ENCODE measurements around the gene ATXN7.

The ATXN7 gene

DNA sequence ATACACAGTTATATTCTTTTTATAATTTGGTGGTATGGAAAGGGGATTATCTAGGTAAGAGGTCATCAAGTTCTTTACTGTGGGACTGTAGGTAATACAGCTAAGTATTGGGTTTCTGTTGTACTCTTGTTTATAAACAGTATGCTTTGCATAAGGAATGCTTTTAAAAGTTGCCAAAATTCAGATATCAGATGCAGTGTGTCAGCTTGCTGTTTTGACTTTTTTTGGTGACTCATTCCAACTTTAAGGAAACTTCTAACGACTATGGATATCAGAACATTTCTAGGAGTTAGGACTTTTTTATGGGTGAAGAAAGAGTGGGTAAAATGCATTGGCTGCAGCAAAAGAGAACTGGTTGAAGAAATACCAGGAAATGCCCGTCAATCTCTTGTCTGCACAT is 45.8 kb downstream of the ATXN7 start:
- no peak for DNase-seq

DNA sequence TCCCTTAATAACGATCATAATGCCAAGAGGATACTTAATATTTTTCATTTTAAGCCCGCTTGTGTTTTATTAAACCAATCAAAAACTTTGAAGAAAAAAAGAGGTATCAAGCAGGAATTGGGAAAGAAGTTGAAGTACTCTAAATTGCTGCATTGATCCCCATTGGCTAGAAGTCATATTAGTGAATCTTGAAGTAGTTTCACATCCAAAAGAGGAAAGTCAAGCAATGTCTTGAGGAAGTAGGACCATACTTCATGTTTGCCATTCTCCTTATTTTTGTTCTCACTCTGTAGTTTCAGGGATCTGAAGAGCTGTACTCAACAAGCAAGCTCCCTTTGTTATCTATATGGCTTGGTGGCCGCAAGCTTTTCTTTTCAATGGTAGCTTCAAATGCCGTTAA is 46.3 kb downstream of the ATXN7 start:
- no peak for DNase-seq

DNA sequence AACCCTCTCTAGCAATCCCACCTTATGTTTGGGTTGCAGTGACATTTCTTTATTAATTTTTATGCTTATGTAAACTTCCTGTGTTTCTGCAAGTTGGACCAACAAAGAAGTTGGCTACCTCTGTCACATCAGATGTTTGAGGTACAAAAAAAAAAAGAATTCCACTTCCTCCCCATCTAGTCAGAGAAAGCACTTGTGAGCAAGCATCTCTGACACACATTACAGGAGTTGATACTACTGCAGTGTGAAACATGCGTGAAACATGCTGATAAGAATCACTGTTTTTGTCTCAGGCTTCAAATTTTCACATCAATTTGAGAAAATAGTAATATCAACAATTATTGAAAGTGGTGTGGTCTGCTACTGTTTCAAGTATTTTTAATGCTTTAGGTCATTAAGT is 47.2 kb downstream of the ATXN7 start:
- DNase-seq, result no peak

DNA sequence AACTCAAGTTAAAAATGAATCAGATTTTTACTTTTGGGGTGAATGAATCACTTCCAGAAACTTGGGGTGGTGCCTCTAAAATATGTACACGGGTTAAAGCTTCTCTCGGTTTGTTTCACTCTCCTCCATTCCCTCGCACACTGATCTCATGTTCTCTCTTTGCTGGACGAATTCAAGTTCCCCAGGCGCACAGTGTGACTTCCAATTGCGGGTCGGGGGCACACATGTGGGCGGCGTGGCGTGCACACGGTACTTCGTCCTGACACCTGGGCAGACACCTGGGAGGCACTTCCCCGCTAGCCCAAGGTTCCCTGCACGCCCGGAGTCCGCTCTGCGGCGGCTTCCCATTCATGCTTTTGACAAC is 47.8 kb downstream of the ATXN7 start:
- no peak for DNase-seq

DNA sequence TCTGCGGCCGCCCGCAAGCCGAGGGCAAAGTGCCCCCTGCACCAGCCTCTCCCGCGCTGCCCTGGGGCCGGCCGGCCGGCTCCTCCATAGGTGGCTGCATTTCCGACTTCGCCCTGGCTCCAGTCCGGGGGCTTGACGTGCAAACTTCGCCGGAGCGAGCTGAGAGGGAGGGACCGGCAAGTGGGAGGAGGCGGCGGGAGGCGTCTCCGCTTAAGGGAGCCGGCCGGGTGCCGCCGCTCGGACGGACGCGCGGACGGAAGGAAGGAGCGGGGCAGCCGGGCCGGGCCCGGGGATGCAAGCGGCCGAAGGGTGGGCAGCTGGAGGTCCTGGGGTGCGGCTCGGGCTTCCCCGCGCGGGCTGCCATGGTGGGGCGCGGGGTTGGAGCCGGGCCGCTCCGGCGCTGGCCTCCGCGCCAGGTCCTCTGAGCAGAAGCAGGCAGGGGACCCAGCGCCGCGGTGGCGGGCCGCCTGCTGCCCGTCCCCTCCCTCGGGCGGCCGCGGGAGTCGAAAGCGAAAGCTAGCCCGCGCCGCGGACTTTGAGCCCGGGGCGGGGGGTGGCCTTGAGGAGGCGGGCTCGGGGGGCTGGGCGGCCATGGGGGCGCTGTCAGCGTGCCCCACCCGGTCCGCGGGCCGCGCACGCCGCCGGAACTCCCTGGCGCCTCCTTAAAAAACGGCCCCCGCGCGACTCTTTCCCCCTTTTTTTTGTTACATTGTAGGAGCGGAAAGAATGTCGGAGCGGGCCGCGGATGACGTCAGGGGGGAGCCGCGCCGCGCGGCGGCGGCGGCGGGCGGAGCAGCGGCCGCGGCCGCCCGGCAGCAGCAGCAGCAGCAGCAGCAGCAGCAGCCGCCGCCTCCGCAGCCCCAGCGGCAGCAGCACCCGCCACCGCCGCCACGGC is 48.5 kb downstream of the ATXN7 start, which contains the start of gene SCAANT1:
SCAANT1 (minus strand) TSS at position 511 of the 895 bp plus-strand sequence.
- DNase-seq, result peak; percentile 89

DNA sequence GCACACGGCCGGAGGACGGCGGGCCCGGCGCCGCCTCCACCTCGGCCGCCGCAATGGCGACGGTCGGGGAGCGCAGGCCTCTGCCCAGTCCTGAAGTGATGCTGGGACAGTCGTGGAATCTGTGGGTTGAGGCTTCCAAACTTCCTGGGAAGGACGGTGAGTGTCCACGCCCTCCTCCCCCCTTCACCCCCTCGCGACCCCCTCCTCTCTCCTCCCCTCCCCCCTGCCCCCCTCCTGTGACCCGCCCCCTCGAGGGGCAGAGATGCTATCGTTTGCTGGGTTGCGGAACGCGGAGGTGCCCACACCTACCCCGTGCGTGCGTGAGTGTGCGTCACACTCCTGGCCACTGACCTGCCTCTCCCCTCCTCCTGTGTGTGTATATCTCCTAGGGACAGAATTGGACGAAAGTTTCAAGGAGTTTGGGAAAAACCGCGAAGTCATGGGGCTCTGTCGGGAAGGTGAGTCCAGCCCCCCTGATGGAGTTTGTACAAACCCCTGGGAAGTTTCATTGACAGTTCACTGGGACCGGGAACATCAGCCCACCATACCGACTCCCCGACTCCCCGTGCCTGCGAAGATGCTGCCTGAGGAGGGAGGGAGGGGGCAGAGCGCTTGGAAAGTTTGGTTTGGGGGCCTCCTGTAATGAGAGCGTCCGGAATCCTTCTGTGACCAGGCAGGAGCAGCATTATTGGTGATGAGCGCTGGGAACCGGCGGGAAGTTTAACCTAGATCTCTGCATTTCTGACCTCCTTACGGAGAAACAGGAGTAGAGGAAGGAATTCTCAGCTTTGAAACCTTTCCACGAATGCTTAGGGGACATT is 49.3 kb downstream of the ATXN7 start:
- peak; percentile 31 for DNase-seq

DNA sequence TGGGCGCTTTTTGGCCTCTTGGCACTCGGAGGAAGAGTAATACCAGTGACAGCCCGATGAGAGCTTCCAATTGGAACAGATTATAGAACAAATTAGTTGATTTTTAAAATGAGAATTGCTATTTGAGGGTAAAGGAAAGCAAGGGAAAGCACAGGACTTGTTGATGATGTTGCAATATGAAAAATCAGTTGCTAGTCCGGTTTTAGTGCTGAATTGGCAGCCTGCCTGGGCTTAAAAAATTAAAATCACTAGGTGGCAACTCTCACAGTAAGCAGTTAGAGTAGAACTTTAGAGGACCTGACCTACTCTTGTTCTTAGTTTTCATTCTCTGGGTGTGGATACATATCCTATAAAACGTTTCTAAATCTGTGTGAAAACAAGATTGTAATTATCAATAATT is 50.6 kb downstream of the ATXN7 start:
- peak; percentile 31 for DNase-seq

DNA sequence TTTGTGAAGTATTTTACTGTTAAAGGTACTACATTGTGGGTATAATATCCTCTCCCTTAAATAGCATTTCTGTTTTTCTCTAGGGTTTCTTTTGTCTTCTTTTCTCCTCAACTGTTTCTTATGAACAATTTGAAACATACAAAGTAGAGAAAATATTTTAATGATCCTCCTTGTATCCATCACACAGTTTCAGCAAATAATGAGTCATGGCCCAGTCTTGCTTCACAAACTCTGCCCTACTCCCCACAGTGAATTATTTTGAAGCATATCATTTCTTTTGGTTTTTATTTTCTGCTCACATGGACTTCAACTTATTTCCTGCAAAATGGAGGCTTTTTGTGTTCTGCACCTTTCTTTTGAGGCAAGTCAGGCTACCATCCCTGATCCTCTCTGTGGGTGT is 54.7 kb downstream of the ATXN7 start:
- DNase-seq, result peak; percentile 43

DNA sequence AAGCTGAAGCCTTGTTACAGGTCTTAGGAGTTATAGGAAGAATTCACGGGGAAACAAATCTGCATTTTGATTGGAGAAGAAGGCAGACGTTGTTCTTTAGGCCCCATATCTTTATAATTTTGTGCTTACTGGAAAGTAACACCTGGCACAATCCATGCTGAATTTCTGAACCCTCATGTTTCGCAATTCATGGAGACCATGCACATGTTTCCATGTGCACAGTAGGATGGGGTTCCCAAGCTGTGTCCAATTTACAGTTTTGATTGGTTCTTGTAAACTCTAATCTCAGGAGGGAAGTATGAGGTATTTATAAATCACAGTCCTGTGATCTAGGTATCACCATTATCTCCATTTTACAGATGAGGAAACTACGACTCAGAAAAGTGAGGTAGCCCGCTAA is 56.3 kb downstream of the ATXN7 start:
- no peak for DNase-seq

DNA sequence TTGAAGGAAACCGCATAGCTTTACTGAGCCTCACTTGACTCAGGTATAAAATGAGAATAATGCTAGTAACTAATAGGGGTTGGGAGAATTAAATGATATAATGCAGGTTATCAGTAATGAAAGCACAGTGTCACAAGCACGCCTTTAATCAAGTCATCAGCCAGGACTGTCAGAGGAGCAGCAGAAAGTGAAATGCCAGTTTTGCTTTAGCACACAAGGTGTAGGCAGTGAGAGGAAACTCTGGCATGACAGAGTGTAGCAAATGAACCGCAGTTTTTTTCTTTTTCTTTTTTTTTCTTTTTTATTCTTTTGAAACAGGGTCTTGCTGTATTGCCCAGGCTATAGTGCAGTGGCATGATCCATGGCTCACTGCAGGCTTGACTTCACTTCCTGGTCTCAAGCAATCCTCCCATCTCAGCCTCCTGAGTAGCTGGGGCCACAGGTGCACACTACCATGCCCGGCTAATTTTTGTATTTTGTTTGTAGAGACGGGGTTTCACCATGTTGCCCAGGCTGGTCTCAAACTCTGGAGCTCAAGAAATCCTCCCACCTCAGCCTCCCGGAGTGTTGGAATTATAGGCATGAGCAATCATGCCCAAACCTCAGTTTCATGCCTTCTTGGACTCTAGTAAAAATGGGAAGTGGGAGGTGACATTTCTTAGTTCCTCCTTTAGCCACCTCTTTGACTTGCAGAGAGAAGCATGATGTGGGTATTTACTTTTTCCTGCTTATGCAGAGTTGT is 58.2 kb downstream of the ATXN7 start:
- no peak for DNase-seq

DNA sequence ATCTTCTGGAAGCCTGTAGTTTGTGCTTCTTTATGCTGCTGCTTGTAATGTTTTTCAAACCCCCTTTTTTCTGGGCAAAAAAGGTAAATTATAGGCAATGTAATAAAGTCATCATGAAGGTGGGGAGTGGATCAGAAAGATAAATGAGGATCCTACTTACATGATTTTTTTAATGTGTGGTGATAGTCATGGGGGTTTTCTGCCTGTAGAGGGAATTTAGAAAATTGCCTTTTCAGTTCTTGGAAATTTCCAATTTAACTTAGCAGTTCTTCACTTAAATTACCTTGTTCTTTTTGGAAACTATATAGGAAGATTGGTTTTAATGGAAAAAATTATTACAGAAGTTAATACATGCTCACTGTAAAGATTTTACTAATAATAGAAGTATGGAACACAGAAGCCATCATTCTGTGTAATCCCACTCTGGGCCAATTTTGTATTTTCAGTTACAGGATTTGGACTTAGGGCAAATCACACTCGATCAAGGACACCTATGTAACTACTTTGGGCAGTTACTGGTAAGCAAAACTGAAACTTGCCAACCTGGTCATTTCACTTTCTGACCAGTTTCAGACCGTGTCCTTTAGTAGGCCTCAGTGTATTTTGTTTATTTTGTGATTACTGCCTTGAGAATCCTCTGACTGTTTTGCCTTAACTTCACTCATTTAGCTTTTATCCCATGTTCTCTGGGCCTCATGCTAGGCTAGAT is 59.0 kb downstream of the ATXN7 start:
- no peak for DNase-seq

DNA sequence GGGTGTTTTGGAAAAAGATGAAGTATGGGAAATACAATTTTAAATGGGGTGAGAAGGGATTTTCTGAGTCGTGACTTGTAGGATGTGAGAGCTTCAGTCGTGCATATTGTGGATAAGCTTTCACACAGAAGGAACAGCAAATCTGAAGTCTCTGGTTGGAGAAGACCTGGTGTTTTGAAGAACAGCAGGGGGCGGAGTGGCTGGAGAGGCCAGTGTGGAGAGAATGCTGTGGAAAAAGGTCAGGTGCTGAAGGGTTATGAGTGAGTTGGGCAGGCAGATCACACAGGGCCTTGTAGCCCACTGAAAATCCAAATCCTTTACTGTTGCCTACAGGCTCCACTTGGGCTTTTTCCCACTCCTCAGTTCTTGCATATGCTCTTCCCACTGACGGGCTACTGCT is 62.6 kb downstream of the ATXN7 start:
- DNase-seq, result no peak

DNA sequence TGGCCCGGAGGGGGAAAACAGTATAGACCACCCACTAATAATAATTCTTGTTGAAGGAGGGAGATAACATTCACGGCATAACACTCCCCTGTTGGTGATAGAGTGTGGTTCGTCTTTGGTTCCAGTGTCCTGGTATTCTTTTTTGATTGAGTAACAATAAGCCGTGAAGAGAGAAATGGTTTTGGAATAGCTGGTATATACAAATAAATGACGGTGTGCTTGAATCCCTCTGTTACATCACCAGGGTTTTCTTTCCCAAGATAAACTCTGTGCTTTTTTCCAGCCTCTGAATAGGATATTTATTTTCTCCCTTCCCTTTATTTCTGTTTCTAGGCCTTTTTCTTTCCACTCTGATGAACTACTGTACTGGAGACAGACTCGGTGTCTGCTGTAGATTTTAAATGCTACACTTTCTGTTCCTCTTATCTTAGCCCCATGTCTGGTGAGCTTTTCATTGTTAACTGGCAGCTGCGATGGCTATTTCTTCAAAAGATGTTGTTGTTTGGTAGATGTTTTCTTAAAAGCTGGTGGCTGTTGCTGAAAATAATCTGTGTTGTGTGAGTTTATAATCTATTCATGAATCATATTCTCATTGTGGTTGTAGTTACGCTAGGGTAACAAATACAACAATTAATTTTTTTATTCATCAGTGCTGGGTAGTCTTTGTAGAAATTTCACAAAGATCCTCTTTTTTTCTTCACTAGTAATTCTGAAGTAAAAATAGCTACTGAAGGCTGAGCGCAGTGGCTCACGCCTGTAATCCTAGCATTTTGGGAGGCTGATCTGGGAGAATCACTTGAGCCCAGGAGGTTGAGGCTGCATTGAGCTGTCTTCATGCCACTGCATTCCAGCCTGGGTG is 64.0 kb downstream of the ATXN7 start:
- no peak for DNase-seq

DNA sequence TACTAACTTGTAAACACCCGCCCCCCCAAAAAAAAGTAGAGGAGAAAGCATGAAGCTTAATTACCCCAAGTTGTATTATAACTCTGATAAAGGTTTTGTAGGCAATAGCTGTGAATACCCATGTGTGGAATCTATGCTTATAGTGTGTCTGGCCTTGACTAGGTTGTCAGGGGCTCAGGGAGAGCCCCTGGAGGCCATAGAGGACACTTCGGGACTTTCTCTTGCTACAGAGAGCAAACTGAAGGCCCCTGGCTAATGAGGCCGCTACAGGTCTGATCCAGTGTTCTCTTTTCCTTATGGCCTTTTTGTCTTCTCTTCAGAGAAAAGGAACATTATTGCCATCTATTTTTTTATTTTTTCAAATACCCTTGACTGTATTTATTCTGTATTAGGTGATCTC is 67.6 kb downstream of the ATXN7 start:
- DNase-seq, result no peak

DNA sequence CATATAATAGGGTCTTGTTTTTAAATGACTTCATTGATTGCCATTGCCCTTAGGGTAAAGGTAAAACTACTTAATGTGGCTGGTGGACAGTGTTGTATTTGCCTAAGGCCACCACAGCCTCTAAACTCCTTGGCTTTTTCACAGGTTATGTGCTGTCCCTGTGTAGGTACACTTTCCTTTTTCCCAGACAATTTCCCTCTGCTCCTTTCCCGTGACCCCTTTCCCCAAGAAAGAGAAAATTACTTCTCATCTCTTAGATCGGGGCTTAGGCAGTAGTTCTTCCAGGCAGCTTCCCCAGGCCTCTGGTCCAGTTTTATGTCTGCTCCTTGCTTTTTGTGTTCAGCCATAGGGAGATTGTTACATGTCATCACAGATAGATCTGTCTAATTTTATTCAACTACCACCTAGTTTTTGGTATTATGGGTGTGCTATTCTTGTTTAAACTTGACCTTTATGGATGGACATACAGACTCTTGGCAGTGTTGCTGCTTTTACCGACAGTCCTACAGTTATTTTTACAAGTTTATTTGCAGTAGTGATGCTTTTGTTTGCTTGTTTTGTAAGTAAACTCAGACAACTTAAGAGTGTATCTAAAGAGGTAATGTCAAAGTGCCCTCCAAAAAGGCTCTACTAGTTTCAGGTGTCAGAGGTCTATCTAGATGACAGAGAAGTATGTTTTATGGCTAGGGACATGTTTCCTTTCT is 69.0 kb downstream of the ATXN7 start:
- DNase-seq, result no peak

DNA sequence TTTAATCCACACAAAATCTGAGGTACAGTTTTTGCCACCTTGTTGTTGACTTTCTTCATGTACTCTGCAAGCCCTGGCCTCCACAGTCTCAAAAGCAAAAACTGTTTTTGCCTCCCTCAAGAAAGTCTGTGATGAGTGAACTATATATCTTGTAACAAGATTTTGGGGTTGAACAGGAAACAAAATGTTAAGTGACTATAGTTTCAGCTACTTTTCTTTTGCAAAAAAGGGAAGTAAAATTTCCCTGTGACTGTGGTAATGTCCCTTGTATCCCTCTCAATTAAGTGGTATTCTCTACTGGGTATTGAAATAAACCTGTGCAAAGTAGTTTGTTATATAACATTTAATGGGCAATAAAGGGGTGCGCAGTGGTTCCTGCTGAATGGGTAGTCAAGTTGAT is 69.8 kb downstream of the ATXN7 start:
- DNase-seq, result no peak

DNA sequence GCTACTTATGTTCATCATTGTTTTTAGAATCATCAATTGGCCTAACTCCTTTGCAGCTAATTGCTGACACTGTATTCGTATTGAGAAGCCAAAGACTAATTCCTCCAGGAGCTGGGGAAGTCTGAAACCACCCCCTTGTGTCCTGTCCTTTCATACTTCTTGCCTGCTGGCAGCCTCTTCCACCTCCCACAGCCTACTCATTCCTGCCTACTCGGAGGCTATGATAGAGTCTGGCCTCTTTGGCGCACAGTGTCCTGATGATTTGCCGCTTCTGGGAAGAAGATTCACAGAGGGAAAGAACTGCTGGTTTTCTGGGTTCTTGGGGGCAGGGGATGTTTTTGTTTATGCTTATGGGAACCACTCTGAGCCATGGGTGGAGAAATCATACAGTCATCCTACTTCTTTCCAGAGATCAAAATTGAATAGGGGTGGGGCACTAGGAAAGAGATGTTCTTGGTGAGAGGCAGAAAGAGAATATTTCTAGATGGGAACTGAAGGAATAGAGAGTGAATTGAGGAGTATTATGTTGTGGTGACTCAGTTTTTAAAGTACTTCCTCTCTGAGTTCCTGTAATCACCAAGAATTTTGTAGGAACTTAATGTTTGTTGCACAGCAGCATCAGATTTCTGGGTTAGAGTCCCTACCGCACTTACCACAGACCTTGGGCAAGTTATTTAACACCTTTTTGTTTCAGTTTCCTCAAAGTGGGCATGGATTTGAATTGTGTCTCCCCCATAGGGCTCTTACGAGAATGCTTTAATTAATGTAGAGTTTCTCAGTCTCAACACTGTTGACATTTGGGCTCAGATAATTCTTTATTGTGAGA is 70.6 kb downstream of the ATXN7 start:
- DNase-seq, result no peak

DNA sequence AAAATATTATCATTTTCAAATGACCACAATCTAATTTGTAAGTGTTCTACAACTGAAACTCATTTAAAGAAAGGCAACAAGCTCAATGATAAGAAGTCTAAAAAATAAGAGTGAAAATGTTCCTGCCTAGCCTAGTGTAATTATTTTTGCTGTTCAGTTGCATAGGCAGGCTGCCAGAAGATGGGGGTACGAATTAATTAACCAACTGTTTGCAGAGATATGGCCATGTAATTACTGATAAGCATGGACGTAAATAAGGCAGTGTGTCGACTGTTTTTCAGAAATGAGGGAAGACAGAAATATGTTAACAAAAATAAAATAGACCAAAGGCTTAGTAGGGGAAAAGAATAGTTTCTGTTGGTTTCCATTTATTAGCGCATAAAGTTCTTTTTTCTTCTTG is 73.3 kb downstream of the ATXN7 start:
- no peak for DNase-seq

DNA sequence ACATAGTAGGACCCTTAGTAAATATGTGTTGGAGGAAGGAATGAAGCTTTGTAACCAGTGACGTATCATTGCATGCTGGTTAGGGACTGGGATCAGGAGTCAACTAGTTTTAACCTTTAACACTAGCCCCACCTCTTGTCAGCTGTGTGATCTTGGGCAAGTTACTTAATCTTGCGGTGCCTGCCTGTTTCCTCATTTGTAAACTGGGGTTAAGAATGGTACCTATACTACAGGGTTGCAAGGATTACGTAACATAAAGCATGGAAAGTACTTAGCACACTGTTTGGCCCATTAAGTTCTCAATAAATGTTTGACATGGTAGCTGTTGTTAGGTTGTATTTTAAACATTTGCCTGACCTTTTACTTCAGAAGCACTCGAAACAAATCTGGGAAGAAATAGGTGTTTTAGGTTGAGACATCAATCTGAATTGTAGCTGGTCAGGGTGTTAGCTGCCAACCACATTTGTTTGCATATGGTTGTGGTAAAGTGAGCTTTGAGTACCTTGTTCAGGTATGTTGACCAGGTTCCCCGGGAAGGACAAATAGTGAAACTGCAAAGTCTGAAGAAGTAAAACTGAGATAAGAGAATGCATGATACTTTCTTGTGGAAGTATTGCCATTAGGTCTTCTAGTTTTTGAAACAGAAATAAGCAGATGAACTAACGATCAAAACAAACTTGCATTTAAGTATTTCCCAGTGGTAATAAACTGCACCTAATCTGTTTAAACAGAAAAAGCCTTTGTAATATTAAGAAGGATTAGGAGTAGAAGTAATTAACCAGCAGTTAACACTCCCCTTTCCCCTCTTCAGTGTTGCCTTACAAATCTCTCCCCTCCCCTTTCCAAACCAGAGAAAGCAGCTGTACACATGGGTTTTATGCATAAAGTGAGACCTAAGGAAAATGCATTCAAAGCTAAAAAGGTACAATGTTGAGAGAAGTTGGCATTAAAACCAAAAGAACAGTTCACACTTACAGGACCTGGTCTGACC is 74.3 kb downstream of the ATXN7 start:
- DNase-seq, result no peak
